ENCODE data around the gene ZNF366.

The ZNF366 gene, protein sequence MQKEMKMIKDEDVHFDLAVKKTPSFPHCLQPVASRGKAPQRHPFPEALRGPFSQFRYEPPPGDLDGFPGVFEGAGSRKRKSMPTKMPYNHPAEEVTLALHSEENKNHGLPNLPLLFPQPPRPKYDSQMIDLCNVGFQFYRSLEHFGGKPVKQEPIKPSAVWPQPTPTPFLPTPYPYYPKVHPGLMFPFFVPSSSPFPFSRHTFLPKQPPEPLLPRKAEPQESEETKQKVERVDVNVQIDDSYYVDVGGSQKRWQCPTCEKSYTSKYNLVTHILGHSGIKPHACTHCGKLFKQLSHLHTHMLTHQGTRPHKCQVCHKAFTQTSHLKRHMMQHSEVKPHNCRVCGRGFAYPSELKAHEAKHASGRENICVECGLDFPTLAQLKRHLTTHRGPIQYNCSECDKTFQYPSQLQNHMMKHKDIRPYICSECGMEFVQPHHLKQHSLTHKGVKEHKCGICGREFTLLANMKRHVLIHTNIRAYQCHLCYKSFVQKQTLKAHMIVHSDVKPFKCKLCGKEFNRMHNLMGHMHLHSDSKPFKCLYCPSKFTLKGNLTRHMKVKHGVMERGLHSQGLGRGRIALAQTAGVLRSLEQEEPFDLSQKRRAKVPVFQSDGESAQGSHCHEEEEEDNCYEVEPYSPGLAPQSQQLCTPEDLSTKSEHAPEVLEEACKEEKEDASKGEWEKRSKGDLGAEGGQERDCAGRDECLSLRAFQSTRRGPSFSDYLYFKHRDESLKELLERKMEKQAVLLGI

DNA sequence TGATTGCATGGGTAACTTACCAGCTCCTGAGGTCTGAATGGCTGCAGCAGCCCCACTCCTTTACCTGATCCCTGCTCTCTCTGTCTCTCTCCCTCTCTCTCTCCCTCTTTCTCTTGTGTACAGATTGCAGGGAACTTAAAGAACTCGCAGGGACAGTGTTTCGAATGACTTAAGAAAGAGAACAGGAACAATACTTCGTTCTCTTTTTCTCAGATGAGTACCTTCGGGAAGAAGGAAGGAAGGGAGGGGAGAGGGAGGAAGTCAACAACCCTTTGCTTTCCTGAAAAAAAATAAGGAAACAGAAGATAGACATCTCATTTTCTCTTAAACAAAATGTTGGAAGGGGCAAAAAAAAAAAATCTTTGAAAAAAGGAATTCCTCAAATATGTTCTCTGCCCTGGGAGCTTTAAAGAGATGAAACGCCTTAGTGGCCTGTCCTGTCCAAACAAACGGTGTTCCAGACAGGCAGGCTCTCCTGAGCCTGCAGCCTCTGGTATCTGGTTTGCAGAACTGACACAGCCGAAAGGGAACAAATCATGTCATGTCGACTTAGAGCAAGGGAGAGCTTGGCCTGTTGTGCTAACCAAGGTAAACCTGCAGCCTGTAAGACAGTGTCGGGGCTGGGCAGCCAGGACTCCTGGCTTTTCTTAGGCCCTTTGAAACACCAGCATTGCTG, at the start of gene ZNF366:
TSS of gene ZNF366 (minus strand) at position 180 of the 676 bp plus-strand sequence. CDS start 45,914 bp downstream, outside the sequence.
- DNase-seq (ENCODE audit: low read depth in 2 of 2): no peak

GRCh38 chr5:72556351-72557166, 49.3 kb upstream of the ZNF366 start:
- DNase-seq (ENCODE audit: low read depth in 2 of 2): no peak

DNA sequence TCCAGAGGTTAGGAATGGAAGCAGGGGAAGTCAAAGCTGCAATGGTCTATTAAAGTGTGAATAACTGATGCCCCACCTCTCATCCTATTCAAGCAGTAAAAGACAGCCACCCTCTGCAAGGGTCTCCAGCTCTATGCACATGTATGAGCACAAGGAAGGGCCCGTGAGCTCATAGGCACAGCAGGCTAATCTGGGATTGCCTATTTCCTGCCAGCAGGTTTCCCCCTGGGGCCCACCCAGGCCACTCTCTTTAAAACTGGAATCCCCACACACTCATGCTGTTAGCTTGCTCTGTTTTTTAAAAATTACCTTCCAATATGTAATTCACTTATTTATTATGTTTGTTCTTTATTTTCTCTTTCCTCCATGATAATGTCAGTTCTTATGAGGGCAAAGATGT, 48.7 kb upstream of the ZNF366 start:
- no peak for DNase-seq (ENCODE audit: low read depth in 2 of 2)

GRCh38 chr5:72554897-72555296, 47.7 kb upstream of the ZNF366 start:
- DNase-seq (ENCODE audit: low read depth in 2 of 2): no peak

GRCh38 chr5:72552041-72552557, 44.9 kb upstream of the ZNF366 start:
- no peak for DNase-seq (ENCODE audit: low read depth in 2 of 2)

DNA sequence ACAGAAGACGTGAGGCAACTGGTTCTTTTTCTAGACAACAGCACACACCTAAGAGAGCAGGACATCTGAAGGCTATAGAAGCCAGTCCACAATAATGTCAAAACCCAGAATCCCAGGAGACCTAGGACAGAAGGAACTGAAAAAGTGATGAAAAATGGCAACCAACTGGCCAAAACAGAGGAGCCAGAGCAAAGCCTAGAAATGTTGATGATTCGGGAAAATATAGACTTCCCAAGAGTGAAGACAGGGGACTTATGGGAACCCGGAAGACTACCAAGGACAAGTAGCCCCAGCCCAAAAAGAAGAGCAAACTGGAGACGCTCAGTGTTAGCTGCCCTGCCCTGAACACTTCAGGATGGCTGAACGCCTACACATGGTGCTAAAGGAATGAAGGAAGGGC, 43.4 kb upstream of the ZNF366 start:
- no peak for DNase-seq (ENCODE audit: low read depth in 2 of 2)

DNA sequence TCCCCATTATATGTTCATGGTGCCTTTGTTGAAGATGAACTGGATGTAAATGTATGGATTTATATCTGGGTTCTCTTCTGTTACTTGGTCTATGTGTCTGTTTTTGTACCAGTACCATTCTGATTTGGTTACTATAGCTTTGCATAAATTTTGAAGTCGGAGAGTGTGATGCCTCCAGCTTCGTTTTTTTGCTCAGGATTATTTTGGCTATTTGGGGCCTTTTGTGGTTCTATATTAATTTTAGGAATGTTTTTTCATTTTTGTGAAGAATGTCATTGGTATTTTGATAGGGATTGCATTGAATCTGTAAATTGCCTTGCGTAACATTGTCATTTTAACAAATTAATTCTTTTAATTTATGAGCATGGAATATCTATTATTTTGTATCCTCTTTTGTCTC, 36.6 kb upstream of the ZNF366 start:
- DNase-seq (ENCODE audit: low read depth in 2 of 2): no peak

GRCh38 chr5:72543365-72543764, 36.2 kb upstream of the ZNF366 start:
- DNase-seq (ENCODE audit: low read depth in 2 of 2): no peak

DNA sequence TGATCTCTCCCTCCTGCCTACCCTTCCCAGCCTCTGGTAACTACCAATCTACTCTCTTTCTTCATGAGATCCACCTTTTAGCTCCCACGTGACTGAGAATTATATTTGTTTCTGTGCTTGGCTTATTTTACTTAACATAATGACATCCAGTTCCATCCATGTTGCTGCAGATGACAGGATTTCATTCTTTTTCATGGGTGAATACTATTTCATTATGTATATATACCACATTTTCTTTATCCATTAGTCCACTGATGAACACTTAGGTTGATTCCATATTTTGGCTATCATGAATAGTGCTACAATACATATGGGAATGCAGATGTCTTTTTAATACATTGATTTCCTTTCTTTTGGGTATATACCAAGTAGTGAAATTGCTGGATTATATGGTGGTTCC, 35.5 kb upstream of the ZNF366 start:
- DNase-seq (ENCODE audit: low read depth in 2 of 2): no peak

DNA sequence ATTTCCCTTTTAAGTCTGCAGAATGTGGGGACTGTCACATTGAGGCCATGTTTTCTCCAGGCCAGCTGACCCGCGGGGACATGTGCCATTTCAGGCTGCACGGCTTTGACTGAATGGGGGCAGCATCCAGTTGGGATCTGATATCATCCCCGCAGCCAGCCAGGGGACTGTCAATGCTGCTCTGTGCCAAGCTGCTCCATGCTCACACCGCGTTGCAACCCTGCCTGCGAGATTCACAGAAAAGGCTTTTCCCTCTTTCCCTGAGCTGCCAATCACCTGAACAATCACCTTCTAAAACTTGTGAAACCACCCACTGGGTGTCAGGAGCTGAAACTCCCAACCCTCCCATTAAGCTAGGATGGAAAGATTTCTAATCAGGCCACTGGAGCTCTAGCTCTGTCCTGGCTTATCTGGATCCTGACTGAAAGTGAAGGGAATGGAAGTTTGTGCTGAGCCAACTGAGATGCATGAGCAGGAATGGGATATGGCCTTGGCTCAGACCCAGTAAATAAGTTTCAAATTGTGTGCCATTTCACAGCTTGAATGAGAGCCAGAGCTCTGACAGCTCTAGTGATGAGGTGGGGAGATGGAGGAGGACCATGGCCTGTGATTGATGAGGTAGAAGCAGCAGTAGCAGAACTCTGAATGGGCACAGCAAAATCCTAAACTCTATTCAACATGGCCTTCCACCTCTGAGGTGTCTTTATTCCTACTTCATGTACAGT, 34.5 kb upstream of the ZNF366 start:
- no peak for DNase-seq (ENCODE audit: low read depth in 2 of 2)

DNA sequence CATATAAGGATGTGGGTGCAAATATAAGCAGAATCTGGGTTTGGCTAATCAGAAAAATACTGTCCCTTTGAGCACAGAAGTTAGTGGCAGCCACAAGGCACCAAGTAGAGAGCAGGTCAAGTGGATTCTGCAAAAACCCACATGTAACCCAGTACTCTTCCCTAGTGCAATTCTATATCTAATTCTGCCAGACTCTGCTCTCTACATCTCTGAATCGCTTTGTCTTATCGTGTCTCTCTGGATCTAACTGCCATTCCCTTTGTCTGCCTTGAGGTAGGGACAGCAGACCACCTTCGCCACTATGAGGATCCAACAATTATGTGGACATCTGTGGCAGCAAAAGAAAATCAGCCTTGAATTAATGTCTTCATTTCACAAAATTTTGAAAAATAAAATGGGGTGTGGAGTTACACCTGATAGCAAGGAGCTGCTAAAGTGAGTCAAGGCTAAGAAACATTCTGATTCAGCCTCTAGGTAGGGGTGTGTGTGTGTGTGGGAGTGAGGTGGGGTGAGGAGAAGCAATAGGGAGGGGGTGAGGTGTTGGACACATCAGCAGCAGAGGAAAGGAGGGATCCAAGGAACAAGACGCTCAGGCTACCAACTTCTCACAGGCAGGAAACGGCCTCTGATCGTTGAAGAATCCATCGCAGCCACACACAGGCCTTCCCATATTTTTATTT, 33.7 kb upstream of the ZNF366 start:
- no peak for DNase-seq (ENCODE audit: low read depth in 2 of 2)

DNA sequence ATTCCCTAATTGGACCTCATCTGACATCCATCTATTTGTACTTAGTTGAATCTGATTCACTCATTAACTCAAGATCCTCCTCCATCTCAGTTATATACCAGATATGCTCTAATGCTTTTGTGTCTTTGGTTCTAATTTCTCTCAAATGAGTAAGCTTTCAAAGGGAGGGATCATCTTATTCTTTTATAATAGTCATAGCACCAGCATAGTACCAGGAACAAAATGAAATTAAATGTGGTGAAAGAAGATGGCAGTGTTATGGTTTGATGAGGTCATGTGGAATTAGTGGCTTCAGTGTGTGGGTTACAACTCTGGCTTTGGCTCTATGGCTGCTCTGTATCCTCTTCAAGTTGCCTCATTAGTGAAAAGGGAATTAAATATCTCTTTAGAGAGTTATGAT, 32.5 kb upstream of the ZNF366 start:
- DNase-seq (ENCODE audit: low read depth in 2 of 2): no peak

- DNase-seq (ENCODE audit: low read depth in 2 of 2): no peak
These were observed 31.8 kb upstream of the ZNF366 start for GRCh38 chr5:72539038-72539437.

- no peak for DNase-seq (ENCODE audit: low read depth in 2 of 2)
These were observed 30.0 kb upstream of the ZNF366 start for GRCh38 chr5:72537166-72537565.

DNA sequence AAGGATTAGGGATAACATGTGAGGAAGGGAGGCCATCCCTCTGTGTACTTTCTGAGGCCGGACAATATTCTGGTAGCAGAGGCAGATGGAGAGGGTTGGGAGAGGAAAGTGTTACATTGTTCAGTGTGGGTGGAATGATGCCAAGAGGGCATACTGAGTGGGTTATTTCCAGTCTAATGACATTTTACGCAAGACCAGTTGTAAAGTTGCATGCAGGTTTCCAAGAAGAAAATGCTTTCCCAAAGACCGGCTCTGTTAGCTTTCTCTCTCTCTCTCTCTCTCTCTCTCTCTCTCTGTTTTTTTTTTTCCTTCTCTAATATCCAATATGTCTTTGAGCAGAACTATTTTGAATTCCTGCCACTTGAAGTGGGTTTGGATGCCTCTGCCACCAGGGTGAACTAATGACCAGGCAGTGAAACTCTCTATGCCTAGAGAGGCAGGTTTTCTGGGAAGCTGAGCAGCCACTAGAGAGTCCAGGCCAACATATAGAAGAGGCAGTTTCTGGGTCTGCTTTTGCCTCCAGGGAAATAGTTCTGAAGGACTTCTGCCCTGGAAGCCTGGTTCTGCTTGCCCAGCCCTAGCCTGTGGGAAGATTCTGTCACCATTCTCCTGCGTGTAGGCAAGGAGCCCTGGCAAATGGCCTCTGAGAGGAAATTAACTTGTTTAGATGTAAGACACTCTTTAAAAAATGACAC, 24.4 kb upstream of the ZNF366 start:
- no peak for DNase-seq (ENCODE audit: low read depth in 2 of 2)

- no peak for DNase-seq (ENCODE audit: low read depth in 2 of 2)
These were observed 23.0 kb upstream of the ZNF366 start for GRCh38 chr5:72530196-72530595.

GRCh38 chr5:72529383-72529782, 22.2 kb upstream of the ZNF366 start:
- DNase-seq (ENCODE audit: low read depth in 2 of 2): no peak

GRCh38 chr5:72525816-72526215, 18.6 kb upstream of the ZNF366 start:
- DNase-seq (ENCODE audit: low read depth in 2 of 2): no peak

GRCh38 chr5:72523960-72524582, 16.9 kb upstream of the ZNF366 start:
- DNase-seq (ENCODE audit: low read depth in 2 of 2): no peak

Data from stimulated activated CD8-positive, alpha-beta memory T cell treated with anti-CD3 and anti-CD28 coated beads, Interleukin-2, amount 100 ng/mL, for 1 hour (primary cell).